ENCODE measurements around the gene COMTD1. TPM values are rescaled to one million over a fixed set of nuclear protein-coding genes. Genes with fewer than 3 reads are reported as not detected.

The COMTD1 gene
- total and polyA plus RNA-seq, 2 donors (not counting 1 experiment from before 2014, with no cell fraction given), result 14.5 to 23.8 TPM

GRCh38 chr10:75226656-75227055 is 9.1 kb downstream of the COMTD1 start:
- peaks cover 39% of the 10 kb centered on the region for H3K4me1 Mint-ChIP-seq

More at GRCh38 chr10:75226656-75227055, 9.1 kb downstream of the COMTD1 start:
- ATAC-seq (ENCODE audit: low read depth) (no peak), DNase-seq (no peak)
- Histone ChIP-seq H3K4me3 (ENCODE audit: control extremely low read depth in 1 of 5, extremely low read depth in 1 of 5, insufficient read depth in 1 of 5, low read depth in 2 of 5, low read length in 4 of 5) (no peak overlapping the region), H3K79me2 (ENCODE audit: control insufficient read depth, insufficient read depth, low read length) (peaks cover 50% of the 10 kb centered on the region), H3K36me3 (replicated peaks in 1 of 2; ENCODE audit: control extremely low read depth in 1 of 2, control insufficient read depth in 1 of 2, extremely low read depth in 1 of 2, insufficient read depth in 2 of 2, low read length in 1 of 2) (peaks cover 0 to 76% of the 10 kb centered on the region in 2 experiments), H3K27me3 (replicated peaks in 1 of 4; ENCODE audit: control extremely low read depth in 1 of 4, control insufficient read depth in 3 of 4, insufficient read depth in 4 of 4, low read length in 3 of 4) (no peaks in the 10 kb centered on the region), H4K20me1 (ENCODE audit: control insufficient read depth, insufficient read depth, low read length, poor library complexity, severe bottlenecking) (peaks cover 28% of the 10 kb centered on the region), H3K9me3 (ENCODE audit: control extremely low read depth in 1 of 3, control insufficient read depth in 2 of 3, insufficient read depth in 1 of 3, low read length in 2 of 3) (no peaks in the 10 kb centered on the region), H3K4me1 (ENCODE audit: control insufficient read depth in 2 of 2, insufficient read depth in 2 of 2, low read length in 2 of 2) (peaks cover 0 to 11% of the 10 kb centered on the region in 2 donors), H3K9ac (ENCODE audit: low read length) (no peak overlapping the region), H3K4me2 (replicated peaks; ENCODE audit: low read depth, low read length, poor library complexity, severe bottlenecking) (no peak overlapping the region), H2AFZ (ENCODE audit: insufficient read depth, low read depth, low read length, poor library complexity, severe bottlenecking) (no peak overlapping the region), H3K27ac (ENCODE audit: low read length in 2 of 2) (peak overlapping the region in 1 of 2 donors; percentile 65)
- Mint-ChIP-seq H3K4me3 (no peak overlapping the region), H3K27me3 (no peaks in the 10 kb centered on the region), H3K27ac (peak overlapping the region; percentile 73), H3K9me3 (ENCODE audit: insufficient read depth) (no peaks in the 10 kb centered on the region)
- WGBS (ENCODE audit: insufficient coverage), result 67% methylated on average over 1 of the region's 5 CpGs
- ChIA-PET CTCF (interaction anchor here (0.6 to 2.0 kb wide), 6 partner anchors 16 to 1347 kb away, joined by 3 to 13 read pairs (median 4); partner anchors contain the start of gene VDAC2), POLR2A (interaction anchor here (1.7 kb wide), 1 partner anchor 11 kb away, joined by 3 read pairs; no protein-coding TSS in a partner anchor)
- TF ChIP-seq CTCF (IDR thresholded peaks at IDR 0.05) (no peak), EZH2 (IDR thresholded peaks at IDR 0.05; ENCODE audit: borderline replicate concordance, insufficient read depth, low read depth, low read length, poor library complexity, severe bottlenecking) (no peak)
- intact Hi-C loops (cut with micrococcal nuclease), result no loop called here

Measured in B cell (primary cell).